Measurements from ENCODE around the gene PHACTR1.

- TF ChIP-seq CTCF (conservative IDR thresholded peaks at IDR 0.05 in 1 of 2, IDR thresholded peaks at IDR 0.05 in 1 of 2; ENCODE audit: low read depth in 1 of 2, low read length in 2 of 2), result no peak
- TF ChIP-seq EZH2 (IDR thresholded peaks at IDR 0.05; ENCODE audit: low read length, missing control alignments), result no peak
These were observed 566.8 kb downstream of the PHACTR1 start for GRCh38 chr6:13283331-13283730.

Data from fibroblast of lung (primary cell).